Measurements from ENCODE around the gene AJM1. TPM values are rescaled to one million over a fixed set of nuclear protein-coding genes. Genes with fewer than 3 reads are reported as not detected.

Gene AJM1
- total RNA-seq, 2 donors from 2014 or later = 11.5 to 17.1 TPM

DNA sequence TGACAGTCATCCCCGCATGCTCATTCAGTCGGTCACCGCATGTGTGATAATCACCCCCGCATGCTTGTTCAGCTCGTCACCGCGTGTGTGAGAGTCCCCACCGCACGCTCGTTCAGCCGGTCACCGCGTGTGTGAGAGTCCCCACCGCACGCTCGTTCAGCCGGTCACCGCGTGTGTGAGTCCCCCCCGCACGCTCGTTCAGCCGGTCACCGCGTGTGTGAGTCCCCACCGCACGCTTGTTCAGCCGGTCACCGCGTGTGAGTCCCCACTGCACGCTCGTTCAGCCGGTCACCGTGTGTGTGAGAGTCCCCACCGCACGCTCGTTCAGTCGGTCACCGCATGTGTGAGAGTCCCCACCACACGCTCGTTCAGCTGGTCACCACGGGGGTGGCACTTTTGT, 47.6 kb downstream of the AJM1 start:
- TF ChIP-seq, protein P1, sequence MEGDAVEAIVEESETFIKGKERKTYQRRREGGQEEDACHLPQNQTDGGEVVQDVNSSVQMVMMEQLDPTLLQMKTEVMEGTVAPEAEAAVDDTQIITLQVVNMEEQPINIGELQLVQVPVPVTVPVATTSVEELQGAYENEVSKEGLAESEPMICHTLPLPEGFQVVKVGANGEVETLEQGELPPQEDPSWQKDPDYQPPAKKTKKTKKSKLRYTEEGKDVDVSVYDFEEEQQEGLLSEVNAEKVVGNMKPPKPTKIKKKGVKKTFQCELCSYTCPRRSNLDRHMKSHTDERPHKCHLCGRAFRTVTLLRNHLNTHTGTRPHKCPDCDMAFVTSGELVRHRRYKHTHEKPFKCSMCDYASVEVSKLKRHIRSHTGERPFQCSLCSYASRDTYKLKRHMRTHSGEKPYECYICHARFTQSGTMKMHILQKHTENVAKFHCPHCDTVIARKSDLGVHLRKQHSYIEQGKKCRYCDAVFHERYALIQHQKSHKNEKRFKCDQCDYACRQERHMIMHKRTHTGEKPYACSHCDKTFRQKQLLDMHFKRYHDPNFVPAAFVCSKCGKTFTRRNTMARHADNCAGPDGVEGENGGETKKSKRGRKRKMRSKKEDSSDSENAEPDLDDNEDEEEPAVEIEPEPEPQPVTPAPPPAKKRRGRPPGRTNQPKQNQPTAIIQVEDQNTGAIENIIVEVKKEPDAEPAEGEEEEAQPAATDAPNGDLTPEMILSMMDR (IDR thresholded peaks at IDR 0.05) = no peak
- H3K27me3 ChIP-seq = no peaks in the 10 kb centered on the region
- intact Hi-C loops (cut with DNase I) = loop anchor here (10.0 kb wide), 1 partner anchor 45 kb away; no protein-coding TSS in a partner anchor

DNA sequence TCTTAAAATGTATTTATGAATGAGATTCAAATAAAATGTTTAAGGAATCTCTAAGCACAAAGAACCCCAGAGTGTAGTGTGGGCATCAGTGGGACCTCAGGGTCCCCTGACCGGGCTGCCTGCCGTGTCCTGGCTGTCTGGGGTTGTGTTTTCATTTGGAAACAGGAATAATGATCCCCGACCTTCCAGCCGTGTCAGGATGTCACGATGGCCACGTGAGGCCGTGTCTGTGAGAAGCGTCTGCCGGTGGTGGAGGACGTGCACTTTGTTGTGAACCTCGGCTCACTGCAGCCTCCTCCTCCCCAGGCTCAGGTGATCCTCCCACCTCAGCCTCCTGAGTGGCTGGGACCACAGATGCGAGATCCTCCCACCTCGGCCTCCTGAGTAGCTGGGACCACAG, 48.4 kb downstream of the AJM1 start:
- Histone ChIP-seq H3K9me3 (no peaks in the 10 kb centered on the region), H3K4me3 (no peak overlapping the region), H3K27me3 (no peaks in the 10 kb centered on the region), H3K9ac (ENCODE audit: low read depth in 2 of 2, low read length in 2 of 2) (no peak overlapping the region), H3K4me1 (no peaks in the 10 kb centered on the region), H3K36me3 (no peaks in the 10 kb centered on the region), H3K27ac (no peak overlapping the region)
- TF ChIP-seq, protein P1 (IDR thresholded peaks at IDR 0.05) = no peak
- DNase-seq = no peak
- intact Hi-C loops (cut with DNase I) = no loop called here

More for the DNA sequence above, 47.6 kb downstream of the AJM1 start:
- H3K9me3 ChIP-seq = no peaks in the 10 kb centered on the region
- H3K4me3 ChIP-seq = no peak overlapping the region
- no peak for DNase-seq
- no peak overlapping the region for H3K9ac ChIP-seq (ENCODE audit: low read depth in 2 of 2, low read length in 2 of 2)
- peaks cover 4% of the 10 kb centered on the region for H3K4me1 ChIP-seq
- no peaks in the 10 kb centered on the region for H3K36me3 ChIP-seq
- no peak overlapping the region for H3K27ac ChIP-seq

Small RNA genes within 50 kb of the gene (microRNA-seq; reads per million reads assigned to microRNA genes)
- gene MIR4292 (not detected), gene MIR4479 (not detected)

Other genes starting within 250 kb of the AJM1 start
- 10 to 100 TPM; 17.3 to 28.4 TPM for gene EGFL7, start 179.6 kb upstream of the AJM1 start, total RNA-seq
- gene AGPAT2, start 155.0 kb upstream of the AJM1 start, total RNA-seq = 100 to 1,000 TPM; 197 to 372 TPM
- gene DIPK1B, start 129.9 kb upstream of the AJM1 start, total RNA-seq = 1 to 10 TPM in 1 of 2 donors, under 1 TPM in 1; 0.82 to 2.8 TPM
- 1 to 10 TPM in 1 of 2 donors, under 1 TPM in 1; 0.11 to 3.3 TPM for gene LCN10, start 99.5 kb upstream of the AJM1 start, total RNA-seq
- gene LCN6, start 94.0 kb upstream of the AJM1 start, total RNA-seq = 1 to 10 TPM in 1 of 2 donors, under 1 TPM in 1; 0.56 to 1.2 TPM
- not detected for gene LCN8, start 84.2 kb upstream of the AJM1 start, total RNA-seq
- gene LCN15, start 78.0 kb upstream of the AJM1 start, total RNA-seq = 1 to 10 TPM in 1 of 2 donors, not detected in 1; 3.4 TPM
- gene TMEM141, start 51.1 kb upstream of the AJM1 start, total RNA-seq = 100 to 1,000 TPM; 236 to 366 TPM
- 10 to 100 TPM in 1 of 2 donors, 1 to 10 TPM in 1; 2.4 to 20.0 TPM for gene CCDC183, start 46.1 kb upstream of the AJM1 start, total RNA-seq
- gene RABL6, start 34.5 kb upstream of the AJM1 start, total RNA-seq = 100 to 1,000 TPM; 126 to 163 TPM
- gene PHPT1, start 6.9 kb downstream of the AJM1 start, total RNA-seq = 100 to 1,000 TPM; 137 to 176 TPM
- 10 to 100 TPM; 11.0 to 61.7 TPM for gene MAMDC4, start 9.9 kb downstream of the AJM1 start, total RNA-seq
- gene EDF1, start 23.8 kb downstream of the AJM1 start, total RNA-seq = 100 to 1,000 TPM; 442 to 494 TPM
- 10 to 100 TPM; 22.4 to 50.6 TPM for gene TRAF2, start 44.0 kb downstream of the AJM1 start, total RNA-seq
- 100 to 1,000 TPM; 162 to 174 TPM for gene FBXW5, start 102.3 kb downstream of the AJM1 start, total RNA-seq
- 10 to 100 TPM in 1 of 2 donors, 1 to 10 TPM in 1; 5.3 to 11.9 TPM for gene C8G, start 102.8 kb downstream of the AJM1 start, total RNA-seq
- 1 to 10 TPM; 6.5 to 8.6 TPM for gene LCN12, start 109.8 kb downstream of the AJM1 start, total RNA-seq
- gene PTGDS, start 135.0 kb downstream of the AJM1 start, total RNA-seq = 10 to 100 TPM; 15.9 to 26.1 TPM
- not detected for gene LCNL1, start 140.5 kb downstream of the AJM1 start, total RNA-seq
- 10 to 100 TPM; 29.9 to 81.0 TPM for gene PAXX, start 149.9 kb downstream of the AJM1 start, total RNA-seq
- gene CLIC3, start 154.1 kb downstream of the AJM1 start, total RNA-seq = 10 to 100 TPM in 1 of 2 donors, 1 to 10 TPM in 1; 3.6 to 15.4 TPM
- 10 to 100 TPM; 22.4 to 47.5 TPM for gene ABCA2, start 185.8 kb downstream of the AJM1 start, total RNA-seq
- not detected for gene FUT7, start 189.6 kb downstream of the AJM1 start, total RNA-seq
- 100 to 1,000 TPM; 149 to 177 TPM for gene NPDC1, start 203.7 kb downstream of the AJM1 start, total RNA-seq
- 10 to 100 TPM; 20.5 to 22.1 TPM for gene ENTPD2, start 211.6 kb downstream of the AJM1 start, total RNA-seq
- gene SAPCD2, start 228.1 kb downstream of the AJM1 start, total RNA-seq = 10 to 100 TPM; 19.2 to 57.8 TPM
- 10 to 100 TPM in 1 of 2 donors, 1 to 10 TPM in 1; 9.0 to 13.0 TPM for gene UAP1L1, start 235.0 kb downstream of the AJM1 start, total RNA-seq
- gene MAN1B1, start 244.5 kb downstream of the AJM1 start, total RNA-seq = 10 to 100 TPM; 43.5 to 52.6 TPM